A549 (cell line): ENCODE data around the gene WDR70.

Experiments
- EP300 ChIP-seq, 2 experiments: fragments of >200 bp; sonication (Bioruptor Twin); formaldehyde crosslinking; IDR thresholded peaks; 2 replicates in 1 of 2; 3 replicates in 1 of 2; pipeline ENCODE4 v1.6.1; 2016 to 2017
- JUNB ChIP-seq: fragments of >200 bp; sonication (Bioruptor Twin); formaldehyde crosslinking; IDR thresholded peaks from 2 replicates; pipeline ENCODE4 v1.6.1; 2016
- MAFK ChIP-seq: fragments of 450-650 bp; IDR thresholded peaks from 2 replicates; pipeline ENCODE4 v1.6.1; 2014; ENCODE audit not compliant: partially characterized antibody
- RCOR1 ChIP-seq: fragments of 150-350 bp; IDR thresholded peaks from 2 replicates; pipeline ENCODE4 v1.6.1; 2014; ENCODE audit warnings: antibody characterized with exemption, low read length, low read depth
- TF ChIP-seq, protein P1 (sequence below): fragments of 250-450 bp; sonication (Bioruptor Pico); IDR thresholded peaks from 2 replicates; pipeline ENCODE4 v1.5.0; 2021; ENCODE audit warnings: mild to moderate bottlenecking, moderate library complexity, borderline replicate concordance
- TF ChIP-seq, protein P2 (sequence below): fragments of >200 bp; sonication (Bioruptor Twin); formaldehyde crosslinking; IDR thresholded peaks from 3 replicates; pipeline ENCODE4 v1.5.1; 2016

DNA sequence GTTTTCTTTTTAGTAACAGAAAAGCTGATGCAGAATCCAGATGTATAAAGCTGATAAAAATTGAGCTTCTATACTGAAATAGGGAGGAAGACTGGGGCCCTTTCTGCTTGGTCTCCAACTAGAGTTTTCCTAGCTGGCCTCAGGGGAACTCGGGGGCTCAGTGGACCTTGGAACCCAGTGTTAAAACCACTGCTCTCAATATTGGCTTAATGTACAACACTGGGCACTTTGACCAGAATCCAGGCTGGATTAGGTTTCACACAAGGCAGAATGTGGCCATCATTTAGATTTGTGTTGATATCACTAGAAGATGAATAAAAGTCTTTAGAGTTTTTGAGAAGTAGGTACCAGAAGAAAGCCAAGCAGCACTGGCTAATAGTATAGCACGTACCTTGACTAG lies 346.1 kb downstream of the WDR70 start:
- TF ChIP-seq JUNB (no peak), EP300 (IDR thresholded peaks at IDR 0.05) (no peak), RCOR1 (no peak), MAFK (no peak)
- TF ChIP-seq, protein P1, sequence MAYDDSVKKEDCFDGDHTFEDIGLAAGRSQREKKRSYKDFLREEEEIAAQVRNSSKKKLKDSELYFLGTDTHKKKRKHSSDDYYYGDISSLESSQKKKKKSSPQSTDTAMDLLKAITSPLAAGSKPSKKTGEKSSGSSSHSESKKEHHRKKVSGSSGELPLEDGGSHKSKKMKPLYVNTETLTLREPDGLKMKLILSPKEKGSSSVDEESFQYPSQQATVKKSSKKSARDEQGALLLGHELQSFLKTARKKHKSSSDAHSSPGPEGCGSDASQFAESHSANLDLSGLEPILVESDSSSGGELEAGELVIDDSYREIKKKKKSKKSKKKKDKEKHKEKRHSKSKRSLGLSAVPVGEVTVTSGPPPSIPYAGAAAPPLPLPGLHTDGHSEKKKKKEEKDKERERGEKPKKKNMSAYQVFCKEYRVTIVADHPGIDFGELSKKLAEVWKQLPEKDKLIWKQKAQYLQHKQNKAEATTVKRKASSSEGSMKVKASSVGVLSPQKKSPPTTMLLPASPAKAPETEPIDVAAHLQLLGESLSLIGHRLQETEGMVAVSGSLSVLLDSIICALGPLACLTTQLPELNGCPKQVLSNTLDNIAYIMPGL (CRISPR knock-in tag): no peak
- TF ChIP-seq, protein P2, sequence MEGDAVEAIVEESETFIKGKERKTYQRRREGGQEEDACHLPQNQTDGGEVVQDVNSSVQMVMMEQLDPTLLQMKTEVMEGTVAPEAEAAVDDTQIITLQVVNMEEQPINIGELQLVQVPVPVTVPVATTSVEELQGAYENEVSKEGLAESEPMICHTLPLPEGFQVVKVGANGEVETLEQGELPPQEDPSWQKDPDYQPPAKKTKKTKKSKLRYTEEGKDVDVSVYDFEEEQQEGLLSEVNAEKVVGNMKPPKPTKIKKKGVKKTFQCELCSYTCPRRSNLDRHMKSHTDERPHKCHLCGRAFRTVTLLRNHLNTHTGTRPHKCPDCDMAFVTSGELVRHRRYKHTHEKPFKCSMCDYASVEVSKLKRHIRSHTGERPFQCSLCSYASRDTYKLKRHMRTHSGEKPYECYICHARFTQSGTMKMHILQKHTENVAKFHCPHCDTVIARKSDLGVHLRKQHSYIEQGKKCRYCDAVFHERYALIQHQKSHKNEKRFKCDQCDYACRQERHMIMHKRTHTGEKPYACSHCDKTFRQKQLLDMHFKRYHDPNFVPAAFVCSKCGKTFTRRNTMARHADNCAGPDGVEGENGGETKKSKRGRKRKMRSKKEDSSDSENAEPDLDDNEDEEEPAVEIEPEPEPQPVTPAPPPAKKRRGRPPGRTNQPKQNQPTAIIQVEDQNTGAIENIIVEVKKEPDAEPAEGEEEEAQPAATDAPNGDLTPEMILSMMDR: no peak
